ENCODE measurements around the gene CFAP161. TPM values are rescaled to one million over a fixed set of nuclear protein-coding genes. Genes with fewer than 3 reads are reported as not detected.

Gene CFAP161
- total RNA-seq, 2 experiments from 2014 or later, result not detected

DNA sequence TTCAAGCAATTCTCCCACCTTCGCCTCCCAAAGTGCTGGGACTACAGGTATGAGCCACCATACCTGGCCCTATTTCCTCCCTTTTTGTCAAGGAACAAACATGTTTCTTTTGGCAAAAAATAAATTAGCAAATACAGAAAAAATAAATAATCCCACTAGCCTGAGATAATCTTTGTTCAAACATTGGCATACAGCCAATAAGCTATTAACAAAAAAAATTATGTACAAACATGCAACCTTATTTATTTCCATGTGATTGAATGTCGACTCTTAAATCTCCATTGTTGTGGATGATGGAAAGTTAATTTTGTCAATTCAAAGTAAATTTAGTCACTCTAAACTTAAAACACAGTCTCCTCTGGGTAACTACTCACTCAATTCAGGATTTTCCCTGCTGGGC, 44.3 kb downstream of the CFAP161 start:
- DNase-seq, result no peak
- Mint-ChIP-seq H3K36me3 (ENCODE audit: low read depth) (no peaks in the 10 kb centered on the region), H3K9me3 (no peaks in the 10 kb centered on the region), H3K27me3 (peaks cover 33% of the 10 kb centered on the region), H3K4me1 (peaks cover 7% of the 10 kb centered on the region), H3K27ac (no peak overlapping the region), H3K4me3 (no peak overlapping the region)
- ChIA-PET POLR2A (no interaction called here), CTCF (interaction anchor here (1.0 to 2.1 kb wide), 2 partner anchors 10 to 88 kb away, joined by 3 to 5 read pairs; no protein-coding TSS in a partner anchor)

DNA sequence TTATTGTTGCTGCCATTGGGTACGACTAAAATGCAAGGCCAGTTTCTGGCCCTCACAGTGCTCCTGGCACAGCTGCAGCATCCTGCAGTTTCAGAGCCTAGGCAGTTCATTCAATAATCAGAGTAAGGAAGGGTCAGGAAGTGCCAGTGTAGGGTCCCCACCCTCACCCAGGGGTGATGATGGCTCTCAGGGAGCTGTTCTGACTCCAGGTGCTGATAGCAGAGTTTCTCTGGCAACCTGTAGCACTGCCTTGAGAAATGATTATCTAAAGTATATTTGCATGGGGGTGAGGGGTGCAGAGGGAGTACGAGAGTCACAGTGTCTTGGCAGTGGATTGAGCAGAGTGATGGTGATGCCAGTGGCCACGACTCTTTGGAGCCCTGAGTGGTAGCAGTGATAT, 47.1 kb downstream of the CFAP161 start:
- Mint-ChIP-seq H3K27me3 (peaks cover 54% of the 10 kb centered on the region), H3K4me1 (peaks cover 20% of the 10 kb centered on the region), H3K27ac (no peak overlapping the region), H3K4me3 (no peak overlapping the region), H3K9me3 (no peaks in the 10 kb centered on the region), H3K36me3 (ENCODE audit: low read depth) (no peaks in the 10 kb centered on the region)
- ChIA-PET CTCF (interaction anchor here (1.5 kb wide), 1 partner anchor 85 kb away, joined by 4 read pairs; no protein-coding TSS in a partner anchor), POLR2A (no interaction called here)
- no peak for DNase-seq

DNA sequence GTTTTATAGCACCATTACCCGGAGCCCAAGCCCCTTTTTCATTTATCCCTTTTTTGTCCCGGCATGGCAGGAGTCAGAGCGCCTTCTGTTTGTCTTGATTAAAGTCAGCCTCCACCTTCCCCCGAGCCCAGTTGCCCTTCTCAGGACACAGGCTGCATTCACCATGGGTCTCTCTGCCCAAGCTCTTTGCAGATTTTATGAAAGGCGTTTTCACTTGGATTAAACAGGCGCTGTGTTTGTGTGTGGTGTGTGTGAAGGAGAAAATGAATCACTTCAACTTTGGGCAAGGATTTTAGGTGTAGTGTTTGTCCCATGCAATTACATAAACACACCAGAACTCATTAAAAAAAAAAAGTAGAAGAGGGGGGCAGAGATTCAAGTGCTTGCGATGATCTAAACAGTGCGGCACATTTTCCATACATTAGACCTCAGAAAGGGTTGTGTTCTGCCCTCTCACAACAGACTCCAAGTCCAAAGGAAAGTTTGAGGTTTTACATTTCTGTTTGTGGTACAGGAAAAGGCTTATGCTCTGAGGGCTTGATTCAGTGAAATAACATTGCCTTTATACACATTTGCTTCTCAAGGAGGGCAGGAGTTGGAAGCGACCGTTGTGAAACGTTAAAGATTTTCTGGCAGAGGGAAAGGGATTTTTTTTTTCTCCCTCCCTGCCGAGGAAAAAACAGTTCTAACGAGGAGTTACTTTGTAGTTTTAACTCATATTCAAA, 48.1 kb downstream of the CFAP161 start:
- no peaks in the 10 kb centered on the region for H3K9me3 Mint-ChIP-seq
- no peaks in the 10 kb centered on the region for H3K36me3 Mint-ChIP-seq (ENCODE audit: low read depth)
- DNase-seq, result no peak
- H3K27ac Mint-ChIP-seq, result no peak overlapping the region
- CTCF ChIA-PET, result interaction anchor here (0.7 kb wide), 1 partner anchor 73 kb away, joined by 3 read pairs; no protein-coding TSS in a partner anchor
- no peak overlapping the region for H3K4me3 Mint-ChIP-seq
- H3K4me1 Mint-ChIP-seq, result peaks cover 20% of the 10 kb centered on the region
- POLR2A ChIA-PET, result no interaction called here
- peaks cover 54% of the 10 kb centered on the region for H3K27me3 Mint-ChIP-seq

DNA sequence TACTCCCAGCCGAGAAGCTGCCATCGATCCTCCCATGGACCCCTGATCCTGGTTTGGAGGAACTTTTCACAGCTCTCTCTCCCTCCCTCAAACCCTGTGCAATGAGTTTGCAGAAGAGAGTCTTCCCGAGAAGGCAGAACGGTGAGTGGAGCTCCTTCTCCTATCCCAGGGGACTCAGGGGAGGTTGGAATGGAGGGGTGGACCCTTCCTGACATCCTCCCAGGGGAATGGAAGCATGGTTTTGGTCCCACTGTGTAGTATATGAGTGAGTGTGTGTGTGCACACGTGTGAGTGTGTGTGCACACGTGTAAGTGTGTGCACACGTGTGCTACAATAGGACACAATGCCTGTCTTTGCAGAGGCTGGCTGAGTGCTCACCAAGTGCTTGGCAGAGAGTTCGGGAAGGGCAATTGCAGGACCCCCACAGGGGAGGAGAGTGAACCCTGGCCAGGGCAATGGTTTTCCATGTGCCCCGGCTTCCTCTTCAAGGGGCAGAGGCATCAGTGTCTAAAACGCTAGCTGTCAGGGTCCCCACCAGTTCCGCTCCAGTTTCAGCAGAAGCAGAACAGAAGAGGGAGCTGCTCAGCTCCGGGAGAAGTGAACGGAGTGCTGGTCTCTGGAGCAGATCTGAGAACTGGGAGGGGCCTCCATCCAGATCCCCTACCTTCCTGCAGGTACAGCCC, 48.8 kb downstream of the CFAP161 start:
- DNase-seq, result no peak
- peaks cover 20% of the 10 kb centered on the region for H3K4me1 Mint-ChIP-seq
- H3K27ac Mint-ChIP-seq, result no peak overlapping the region
- H3K36me3 Mint-ChIP-seq (ENCODE audit: low read depth), result no peaks in the 10 kb centered on the region
- POLR2A ChIA-PET, result no interaction called here
- CTCF ChIA-PET, result interaction anchor here (0.7 to 1.3 kb wide), 2 partner anchors 74 to 83 kb away, joined by 3 read pairs; no protein-coding TSS in a partner anchor
- no peaks in the 10 kb centered on the region for H3K9me3 Mint-ChIP-seq
- H3K27me3 Mint-ChIP-seq, result peaks cover 59% of the 10 kb centered on the region
- no peak overlapping the region for H3K4me3 Mint-ChIP-seq

DNA sequence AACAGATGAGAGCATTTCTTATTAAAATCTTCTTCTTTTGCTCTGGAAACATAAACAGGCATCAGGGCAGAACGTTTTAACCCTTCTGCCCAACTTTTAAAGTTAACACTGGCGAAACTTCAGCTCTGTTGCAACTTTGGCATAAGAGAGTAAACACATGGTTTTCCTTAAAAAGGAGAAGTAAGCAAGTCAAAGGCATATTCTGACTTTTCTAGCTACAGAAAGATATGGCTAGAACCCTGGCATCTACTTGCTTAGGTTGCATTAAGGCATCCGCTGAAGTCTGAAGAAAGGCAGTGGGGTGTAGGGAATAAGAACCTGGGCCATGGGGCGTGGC, 49.3 kb downstream of the CFAP161 start:
- H3K27me3 Mint-ChIP-seq, result peaks cover 62% of the 10 kb centered on the region
- POLR2A ChIA-PET, result no interaction called here

DNA sequence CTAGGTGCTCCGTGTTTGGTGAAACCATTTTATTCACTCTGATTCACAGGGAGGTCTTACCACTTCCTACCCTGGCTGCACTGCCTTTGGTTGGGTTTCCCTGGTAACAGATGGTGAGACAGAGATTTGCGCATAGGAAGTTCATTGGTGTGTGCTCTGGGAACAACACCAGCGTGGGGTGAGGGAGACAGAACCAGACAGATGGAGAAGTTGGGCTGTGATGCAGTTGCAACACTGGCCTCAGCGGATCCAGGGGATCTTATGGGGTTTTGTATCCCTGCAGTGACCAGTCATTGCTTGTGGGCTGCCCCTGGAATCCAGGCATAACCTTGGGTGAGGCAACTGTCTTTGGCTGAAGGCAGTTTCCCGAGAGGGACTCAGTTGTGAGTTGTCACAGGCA, 50.1 kb downstream of the CFAP161 start:
- H3K4me1 Mint-ChIP-seq, result peaks cover 20% of the 10 kb centered on the region
- POLR2A ChIA-PET, result no interaction called here
- H3K4me3 Mint-ChIP-seq, result no peak overlapping the region
- no peaks in the 10 kb centered on the region for H3K36me3 Mint-ChIP-seq (ENCODE audit: low read depth)
- H3K27ac Mint-ChIP-seq, result no peak overlapping the region
- peaks cover 62% of the 10 kb centered on the region for H3K27me3 Mint-ChIP-seq
- DNase-seq, result peak; percentile 29
- CTCF ChIA-PET, result no interaction called here
- H3K9me3 Mint-ChIP-seq, result no peaks in the 10 kb centered on the region

More for the DNA sequence above, 49.3 kb downstream of the CFAP161 start:
- Mint-ChIP-seq H3K4me3 (no peak overlapping the region), H3K36me3 (ENCODE audit: low read depth) (no peaks in the 10 kb centered on the region), H3K9me3 (no peaks in the 10 kb centered on the region), H3K27ac (no peak overlapping the region), H3K4me1 (peaks cover 20% of the 10 kb centered on the region)
- CTCF ChIA-PET, result interaction anchor here (1.3 kb wide), 1 partner anchor 83 kb away, joined by 3 read pairs; no protein-coding TSS in a partner anchor
- DNase-seq, result no peak

DNA sequence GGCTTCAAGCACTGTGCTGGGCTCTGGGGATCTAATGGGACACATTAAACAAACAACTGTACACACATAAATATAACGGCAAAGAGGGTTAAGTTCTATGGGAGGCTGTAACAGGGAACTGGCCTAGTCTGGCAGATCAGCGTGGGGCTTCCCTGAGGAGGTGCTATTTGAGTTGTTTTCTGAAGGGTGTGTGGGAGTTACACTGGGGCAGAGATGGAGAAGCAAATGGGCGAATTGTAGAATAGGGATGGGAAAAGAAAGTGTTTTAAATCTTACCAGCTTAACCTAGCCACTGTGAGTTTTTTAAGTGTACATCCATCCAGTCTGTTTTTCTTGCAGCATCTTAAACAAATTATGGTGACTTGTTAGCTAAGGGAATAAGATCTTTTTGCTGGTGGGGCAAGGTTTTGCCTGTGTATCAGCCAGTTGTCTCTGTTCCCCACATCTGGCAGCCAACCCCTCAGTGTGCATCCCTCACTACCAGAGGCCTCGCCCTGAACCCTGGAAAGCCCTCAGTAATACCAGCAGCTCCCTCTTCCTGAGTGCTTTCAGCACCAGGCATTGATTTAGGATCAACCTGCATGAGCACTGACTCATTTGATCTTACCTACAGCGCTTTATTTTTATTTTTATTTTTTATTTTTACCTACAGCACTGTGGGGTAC, 51.7 kb downstream of the CFAP161 start:
- Mint-ChIP-seq H3K4me3 (no peak overlapping the region), H3K9me3 (no peaks in the 10 kb centered on the region), H3K36me3 (ENCODE audit: low read depth) (no peaks in the 10 kb centered on the region), H3K27me3 (peaks cover 62% of the 10 kb centered on the region), H3K4me1 (peaks cover 20% of the 10 kb centered on the region), H3K27ac (no peak overlapping the region)
- POLR2A ChIA-PET, result no interaction called here
- no peak for DNase-seq
- CTCF ChIA-PET, result interaction anchor here (1.0 to 1.5 kb wide), 2 partner anchors 30 to 80 kb away, joined by 4 to 9 read pairs; no protein-coding TSS in a partner anchor

DNA sequence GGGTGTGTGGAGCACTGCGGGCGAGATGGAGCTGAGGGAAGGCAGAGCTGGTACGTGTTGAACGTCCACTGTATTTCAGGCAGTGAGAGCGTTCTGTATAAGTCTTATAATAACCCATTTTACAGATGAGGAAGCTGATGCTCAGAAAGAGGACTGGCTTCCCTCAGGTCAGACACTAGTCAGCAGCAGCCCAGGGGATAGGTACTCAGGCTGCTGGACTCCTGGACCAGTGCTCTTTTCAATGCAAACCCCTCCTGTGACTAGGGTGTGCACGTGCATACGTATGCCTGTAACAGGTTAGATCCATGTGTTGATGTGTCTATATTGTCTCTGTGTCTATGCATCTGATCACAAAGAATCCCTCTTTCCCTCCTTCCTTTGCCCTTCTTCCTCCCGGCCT, 54.3 kb downstream of the CFAP161 start:
- DNase-seq, result no peak
- H3K9me3 Mint-ChIP-seq, result no peaks in the 10 kb centered on the region
- CTCF ChIA-PET, result interaction anchor here (2.5 kb wide), 1 partner anchor 78 kb away, joined by 10 read pairs; no protein-coding TSS in a partner anchor
- H3K27me3 Mint-ChIP-seq, result peaks cover 57% of the 10 kb centered on the region
- no peaks in the 10 kb centered on the region for H3K36me3 Mint-ChIP-seq (ENCODE audit: low read depth)
- no peak overlapping the region for H3K27ac Mint-ChIP-seq
- POLR2A ChIA-PET, result no interaction called here
- H3K4me3 Mint-ChIP-seq, result no peak overlapping the region
- H3K4me1 Mint-ChIP-seq, result peaks cover 12% of the 10 kb centered on the region

DNA sequence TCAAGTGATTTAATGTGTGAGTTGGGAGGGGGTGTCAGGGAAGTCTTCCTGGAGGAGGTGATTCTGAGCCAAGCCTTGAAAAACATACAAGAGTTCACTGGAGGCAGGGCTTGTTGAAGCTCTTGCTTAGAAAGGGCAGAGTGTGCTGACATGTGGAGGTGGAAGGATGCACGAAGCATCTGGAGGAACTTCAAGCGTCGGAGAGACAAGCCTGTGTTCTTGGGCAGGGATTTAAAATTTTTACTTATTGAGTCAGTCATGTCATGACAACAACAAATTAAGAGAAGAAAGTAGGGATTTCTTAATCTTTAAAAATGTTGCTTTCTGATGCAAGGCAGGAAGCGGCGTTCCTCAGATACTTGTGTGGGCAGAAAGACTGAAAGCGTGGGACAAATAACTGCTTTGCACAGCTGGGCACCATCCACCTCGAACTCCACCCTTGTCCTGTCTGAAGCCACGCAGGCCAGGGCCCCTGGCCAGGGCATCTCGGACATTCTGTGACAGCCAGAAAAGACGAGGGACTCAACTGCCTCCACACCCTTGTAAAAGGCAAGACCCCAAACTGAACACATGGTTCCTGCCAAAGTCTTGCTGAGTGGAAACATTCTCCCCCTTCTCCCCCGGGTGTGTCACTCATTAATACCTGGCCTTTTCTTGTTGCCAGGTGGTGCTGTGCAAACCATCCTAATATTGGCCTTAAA, 55.7 kb downstream of the CFAP161 start:
- DNase-seq, result no peak

DNA sequence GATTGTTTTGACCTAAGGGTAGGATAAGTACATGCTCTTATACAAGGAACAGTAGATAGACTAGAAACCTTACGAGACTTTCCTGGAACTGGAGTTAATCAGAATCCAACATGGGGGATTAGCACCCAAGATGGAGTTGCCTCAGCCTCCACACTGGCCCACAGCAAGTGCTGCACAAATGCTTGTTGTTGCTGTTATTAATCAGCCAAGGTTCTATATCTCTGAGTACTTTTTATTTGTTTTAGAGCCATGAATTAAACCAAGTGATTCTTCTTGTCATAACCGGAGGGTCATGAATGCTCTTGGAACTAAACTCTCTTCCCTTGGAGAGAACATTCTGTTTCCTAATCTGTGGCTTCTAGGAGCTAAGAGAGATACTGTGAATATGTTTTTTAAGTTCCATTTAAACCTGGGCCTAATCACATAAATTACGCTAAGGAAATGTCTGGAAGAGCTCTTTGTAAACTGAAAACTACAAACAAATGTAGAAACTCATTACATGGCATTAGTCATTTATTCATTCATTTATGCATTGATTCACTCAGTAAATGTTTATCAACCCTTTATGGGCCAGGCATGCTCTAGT, 56.9 kb downstream of the CFAP161 start:
- no peak overlapping the region for H3K27ac Mint-ChIP-seq
- no peaks in the 10 kb centered on the region for H3K36me3 Mint-ChIP-seq (ENCODE audit: low read depth)
- H3K4me1 Mint-ChIP-seq, result peaks cover 5% of the 10 kb centered on the region
- ChIA-PET CTCF (interaction anchor here (0.6 kb wide), 1 partner anchor 36 kb away, joined by 4 read pairs; no protein-coding TSS in a partner anchor), POLR2A (no interaction called here)
- no peaks in the 10 kb centered on the region for H3K9me3 Mint-ChIP-seq
- H3K4me3 Mint-ChIP-seq, result no peak overlapping the region
- DNase-seq, result no peak
- peaks cover 43% of the 10 kb centered on the region for H3K27me3 Mint-ChIP-seq

More for the DNA sequence above, 55.7 kb downstream of the CFAP161 start:
- peaks cover 47% of the 10 kb centered on the region for H3K27me3 Mint-ChIP-seq
- H3K36me3 Mint-ChIP-seq (ENCODE audit: low read depth), result no peaks in the 10 kb centered on the region
- no peaks in the 10 kb centered on the region for H3K9me3 Mint-ChIP-seq
- ChIA-PET CTCF (interaction anchor here (2.5 kb wide), 1 partner anchor 76 kb away, joined by 10 read pairs; no protein-coding TSS in a partner anchor), POLR2A (no interaction called here)
- peaks cover 2% of the 10 kb centered on the region for H3K4me1 Mint-ChIP-seq
- no peak overlapping the region for H3K27ac Mint-ChIP-seq
- H3K4me3 Mint-ChIP-seq, result no peak overlapping the region

DNA sequence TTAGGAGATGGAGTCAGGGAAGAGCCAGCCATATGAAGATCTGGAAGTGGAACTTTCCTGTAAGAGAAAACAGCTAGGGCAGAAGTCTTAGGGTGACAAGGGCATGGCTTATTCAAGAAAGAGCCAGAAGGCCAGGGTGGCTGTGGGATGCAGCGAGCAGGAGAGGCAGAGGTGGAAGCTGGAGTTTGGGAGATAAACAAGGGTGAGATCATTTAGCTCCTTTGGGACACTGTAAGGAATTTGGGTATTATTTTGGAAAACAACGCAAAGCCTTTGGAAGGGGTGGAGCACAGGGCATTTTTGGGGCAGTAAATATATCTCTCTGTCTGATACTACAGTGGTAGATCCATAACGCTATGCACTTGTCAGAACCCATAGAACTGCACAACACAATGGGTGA, 57.6 kb downstream of the CFAP161 start:
- H3K27ac Mint-ChIP-seq, result no peak overlapping the region
- CTCF ChIA-PET, result interaction anchor here (1.5 kb wide), 1 partner anchor 74 kb away, joined by 7 read pairs; no protein-coding TSS in a partner anchor
- H3K4me1 Mint-ChIP-seq, result peaks cover 5% of the 10 kb centered on the region
- no peak for DNase-seq
- H3K9me3 Mint-ChIP-seq, result no peaks in the 10 kb centered on the region
- POLR2A ChIA-PET, result no interaction called here
- peaks cover 43% of the 10 kb centered on the region for H3K27me3 Mint-ChIP-seq
- H3K4me3 Mint-ChIP-seq, result no peak overlapping the region
- H3K36me3 Mint-ChIP-seq (ENCODE audit: low read depth), result no peaks in the 10 kb centered on the region

DNA sequence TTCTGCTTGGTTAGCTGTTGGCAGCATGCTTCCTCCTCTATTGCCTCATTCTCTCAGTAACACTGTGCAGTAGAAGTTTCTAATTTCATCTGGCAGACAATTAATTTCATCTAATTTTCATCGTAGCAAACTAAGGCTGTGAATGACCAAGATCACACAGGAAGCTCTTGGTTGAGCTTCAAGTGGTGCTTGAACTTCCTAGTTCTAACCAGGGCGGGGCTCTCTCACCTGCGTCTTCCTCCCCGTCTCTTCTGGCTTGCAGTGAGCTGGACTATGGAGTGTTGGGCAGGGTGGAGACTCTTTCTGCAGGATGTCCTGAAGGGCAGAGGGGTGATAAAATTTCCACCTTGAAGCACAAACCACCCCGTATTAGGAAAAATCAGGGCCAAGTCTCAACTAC, 60.7 kb downstream of the CFAP161 start:
- H3K27ac Mint-ChIP-seq, result no peak overlapping the region
- H3K4me3 Mint-ChIP-seq, result no peak overlapping the region
- H3K36me3 Mint-ChIP-seq (ENCODE audit: low read depth), result no peaks in the 10 kb centered on the region
- POLR2A ChIA-PET, result no interaction called here
- no peaks in the 10 kb centered on the region for H3K9me3 Mint-ChIP-seq
- H3K4me1 Mint-ChIP-seq, result peaks cover 5% of the 10 kb centered on the region
- H3K27me3 Mint-ChIP-seq, result peaks cover 32% of the 10 kb centered on the region
- no peak for DNase-seq
- CTCF ChIA-PET, result interaction anchor here (1.5 kb wide), 1 partner anchor 71 kb away, joined by 10 read pairs; no protein-coding TSS in a partner anchor
